HuH-7 (cell line): ENCODE results near the gene MEF2A.
"Not testable (repeated sequence)": the region's sequence is repeated elsewhere in the genome, so short reads cannot be mapped to it uniquely, and the experiment has no call there.

Source experiments
- DNase-seq: peaks from one replicate; pipeline ENCODE4 v3.0.0; 2011; ENCODE audit warnings: low spot score

Gene MEF2A

DNA sequence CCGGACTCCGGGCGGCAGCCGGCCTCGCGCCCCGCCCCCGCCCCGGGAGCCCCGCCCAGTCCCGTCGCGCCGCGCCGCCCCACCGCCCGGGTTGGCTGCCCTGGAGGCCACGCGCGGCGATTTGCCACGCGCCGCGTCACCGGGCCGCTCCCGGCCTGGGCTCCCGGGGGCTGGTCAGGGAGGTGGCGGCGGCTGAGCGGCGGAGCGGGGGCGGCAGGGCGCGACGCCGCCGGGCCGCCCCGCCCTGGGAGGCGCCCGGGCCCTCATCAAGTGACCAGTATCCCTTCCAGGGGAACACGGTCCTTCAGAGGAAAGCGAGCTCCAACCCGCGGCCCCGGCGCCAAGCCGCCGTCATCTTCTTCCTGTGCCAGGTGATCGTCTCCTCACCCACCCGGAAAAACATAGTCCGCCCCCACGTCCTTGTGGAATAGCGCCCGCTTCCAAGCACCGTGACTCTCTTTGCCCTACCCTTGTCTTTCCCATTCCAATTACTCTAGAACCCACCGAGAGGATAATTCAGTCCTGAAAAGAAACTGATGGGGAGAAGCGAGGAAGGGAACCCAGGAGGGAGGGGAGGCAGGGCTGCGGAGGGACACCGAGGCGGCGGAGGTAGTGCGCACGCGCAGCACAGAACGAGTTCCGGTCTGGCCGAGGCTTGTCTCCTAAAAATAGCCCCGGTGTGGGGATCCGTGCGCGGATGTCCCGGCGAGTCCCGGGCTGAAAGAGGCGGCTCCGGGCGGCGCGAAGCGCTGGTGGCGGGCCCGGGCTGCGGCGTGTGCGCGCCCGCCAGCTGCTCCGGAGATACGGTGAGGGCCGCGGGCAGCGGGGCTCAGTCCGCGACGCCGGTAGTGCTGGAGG is at the start of gene MEF2A:
Gene MEF2A, plus strand, starts transcription at position 686 of the 858 bp plus-strand sequence. CDS start 67,136 bp downstream, outside the sequence.
- DNase-seq: peak; percentile 97

DNA sequence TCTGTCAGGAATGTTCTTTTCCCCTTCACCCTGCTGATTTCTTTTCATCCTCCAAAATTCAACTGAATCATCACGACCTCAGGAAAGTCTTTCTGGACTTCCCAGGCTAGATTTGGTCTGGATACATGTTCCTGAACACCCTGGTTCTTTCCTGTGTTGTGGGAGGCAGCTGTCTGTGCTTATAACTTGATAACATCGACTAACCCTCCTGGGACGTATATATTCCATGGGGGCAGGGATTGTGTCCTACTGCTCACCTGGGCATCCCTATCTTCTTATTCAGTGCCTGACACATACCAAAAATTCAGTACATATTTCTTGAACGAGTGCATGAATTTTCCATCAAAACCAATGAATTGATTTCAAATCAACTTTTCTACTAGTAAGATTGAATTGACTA is 47.6 kb upstream of the MEF2A start:
- DNase-seq: no peak

DNA sequence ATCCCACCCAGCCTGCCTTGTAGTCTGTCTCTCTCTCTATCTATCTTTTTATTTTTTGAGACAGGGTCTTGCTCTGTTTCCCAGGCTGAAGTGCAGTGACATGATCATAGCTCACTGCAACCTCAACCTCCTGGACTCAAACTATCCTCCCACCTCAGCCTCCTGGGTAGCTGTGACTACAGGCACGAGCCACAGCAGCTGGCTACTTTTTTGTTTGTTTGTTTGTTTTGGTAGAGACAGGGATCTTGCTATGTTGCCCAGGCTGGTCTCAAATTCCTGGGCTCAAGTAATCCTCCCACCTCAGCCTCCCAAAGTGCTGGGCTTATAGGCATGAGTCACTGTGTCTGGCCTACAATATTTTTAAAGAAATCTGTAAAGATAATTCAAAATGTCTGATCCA is 46.4 kb upstream of the MEF2A start:
- DNase-seq: not testable (repeated sequence)

DNA sequence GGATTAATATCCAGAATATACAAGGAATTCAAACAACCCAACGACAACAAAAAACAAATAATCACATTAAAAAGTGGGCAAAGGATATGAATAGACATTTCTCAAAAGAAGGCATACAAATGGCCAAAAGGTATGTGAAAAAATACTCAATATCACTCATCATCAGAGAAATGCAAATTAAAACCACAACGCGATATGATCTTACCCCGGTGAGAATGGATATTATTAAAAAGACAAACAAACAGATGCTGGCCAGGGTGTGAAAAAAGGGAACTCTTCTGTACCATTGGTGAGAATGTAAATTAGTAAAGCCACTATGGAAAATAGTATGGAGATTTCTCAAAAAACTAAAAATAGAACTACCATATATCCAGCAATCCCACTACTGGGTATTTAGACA is 43.5 kb upstream of the MEF2A start:
- DNase-seq: no peak

DNA sequence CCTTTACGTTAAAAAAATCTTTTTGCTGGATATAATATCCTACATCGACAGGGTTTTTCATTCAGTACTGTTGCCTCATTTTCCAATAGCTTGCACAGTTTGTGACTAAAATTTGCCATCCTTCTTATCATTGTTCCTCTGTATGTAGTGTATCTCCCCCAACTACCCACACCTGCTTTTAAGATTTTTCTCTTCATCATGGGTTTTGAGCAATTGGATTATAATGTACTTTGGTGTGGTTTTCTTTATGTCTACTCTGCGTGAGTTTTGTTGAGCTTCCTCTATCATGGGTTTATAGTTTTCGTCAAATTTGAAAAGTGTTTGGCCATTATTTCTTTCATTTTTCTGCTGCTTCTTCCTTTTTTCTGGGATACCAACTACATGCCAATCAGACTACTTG is 39.6 kb upstream of the MEF2A start:
- no peak for DNase-seq

DNA sequence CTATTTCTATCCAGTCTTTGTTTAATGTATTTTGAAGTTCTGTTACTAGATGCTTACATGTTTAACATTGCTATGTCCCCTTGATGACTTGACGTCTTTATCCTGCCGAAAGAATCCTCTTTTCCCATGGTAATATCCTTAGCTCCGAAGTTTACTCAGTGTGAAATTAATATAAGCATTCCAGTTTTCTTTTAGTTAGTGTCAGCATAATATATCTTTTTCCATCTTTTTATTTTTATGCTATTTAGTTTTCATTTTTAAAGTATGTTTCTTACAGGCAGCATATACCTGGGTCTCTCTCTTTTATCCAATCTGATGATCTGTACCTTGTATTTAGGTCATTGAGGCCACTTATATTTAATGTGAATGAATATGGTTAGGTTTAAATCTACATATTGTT is 39.1 kb upstream of the MEF2A start:
- no peak for DNase-seq

DNA sequence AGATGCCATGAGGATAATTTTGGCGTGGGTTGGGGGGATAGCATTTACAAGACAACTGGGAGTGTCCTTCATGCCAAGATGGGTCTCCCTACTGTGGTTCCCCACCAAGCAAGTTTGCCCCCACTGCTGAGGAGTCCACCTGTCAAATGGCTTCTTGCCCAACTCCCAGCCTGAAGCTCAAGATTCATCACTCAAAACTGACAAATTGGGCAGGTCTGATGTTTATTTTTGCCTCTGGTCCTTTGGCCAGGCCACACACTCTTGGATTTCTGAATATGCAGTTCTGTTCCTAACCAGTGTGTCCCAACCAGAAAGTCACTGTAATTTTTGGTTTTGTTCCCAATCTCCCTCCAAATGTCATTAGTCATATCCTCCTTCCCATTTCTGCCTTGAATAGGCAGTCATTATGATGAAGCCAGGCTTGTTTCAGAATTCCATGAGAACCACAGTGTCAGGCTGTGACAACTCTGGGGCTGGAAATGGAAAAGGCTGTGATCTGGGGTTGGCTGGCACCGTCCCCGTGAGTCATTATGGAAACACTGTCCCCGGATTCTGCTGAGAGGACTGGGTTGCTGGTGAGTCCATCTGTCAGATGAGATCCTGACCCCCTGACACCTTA is 29.3 kb upstream of the MEF2A start:
- DNase-seq: no peak

DNA sequence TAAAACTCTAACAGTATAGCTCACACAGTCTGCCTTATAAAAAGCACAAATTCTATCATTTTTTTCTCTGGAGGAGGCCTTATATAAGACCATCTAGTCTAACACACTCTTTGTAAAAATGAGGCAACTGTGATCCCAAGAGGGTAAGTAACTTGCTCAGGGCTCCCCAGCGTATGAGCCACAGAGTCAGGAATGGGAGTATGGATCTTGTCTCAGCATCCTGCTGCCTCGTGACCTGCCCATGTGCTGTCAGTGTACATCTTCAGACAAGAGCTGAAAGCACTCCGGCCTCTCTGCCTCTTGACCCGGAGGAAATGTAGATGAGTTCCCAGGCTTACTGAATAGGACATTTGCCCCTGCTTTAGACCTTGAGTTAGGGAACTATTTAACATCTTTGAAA is 28.4 kb upstream of the MEF2A start:
- DNase-seq: no peak

DNA sequence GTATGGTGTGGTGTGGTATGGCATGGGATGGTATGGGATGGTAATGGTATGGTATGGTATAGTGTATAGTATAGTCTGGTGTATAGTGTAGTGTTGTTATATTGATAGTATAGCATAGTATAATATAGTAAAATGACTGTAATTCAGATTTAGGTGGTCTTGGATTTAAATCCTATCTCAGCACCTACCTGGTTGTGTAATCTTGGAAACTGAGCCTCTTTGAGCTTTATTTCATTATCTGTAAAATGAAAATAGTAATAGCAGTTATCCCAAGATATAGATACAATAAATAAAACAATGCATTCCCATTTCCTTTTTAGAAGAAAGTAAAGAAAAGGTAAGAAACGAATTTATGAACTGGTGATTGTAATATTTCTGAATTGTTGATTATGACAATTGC is 27.5 kb upstream of the MEF2A start:
- DNase-seq: no peak

DNA sequence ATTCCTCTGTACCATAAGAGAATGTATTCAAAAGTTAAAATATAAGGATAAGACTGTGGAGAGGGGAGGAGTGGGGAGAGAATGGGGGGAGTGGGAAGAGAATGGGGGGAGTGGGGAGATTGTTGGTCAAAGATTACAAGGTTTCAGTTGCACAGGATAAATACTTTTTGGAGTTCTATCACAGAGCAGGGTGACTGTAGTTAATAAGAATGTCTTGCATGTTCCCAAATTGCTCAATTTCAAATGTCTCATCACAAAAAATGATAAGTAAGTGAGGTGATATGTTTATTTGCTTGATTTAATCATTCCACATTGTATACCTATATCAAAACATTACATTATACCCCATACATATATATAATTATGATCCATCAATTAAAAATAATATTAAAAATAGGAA is 23.0 kb upstream of the MEF2A start:
- no peak for DNase-seq

DNA sequence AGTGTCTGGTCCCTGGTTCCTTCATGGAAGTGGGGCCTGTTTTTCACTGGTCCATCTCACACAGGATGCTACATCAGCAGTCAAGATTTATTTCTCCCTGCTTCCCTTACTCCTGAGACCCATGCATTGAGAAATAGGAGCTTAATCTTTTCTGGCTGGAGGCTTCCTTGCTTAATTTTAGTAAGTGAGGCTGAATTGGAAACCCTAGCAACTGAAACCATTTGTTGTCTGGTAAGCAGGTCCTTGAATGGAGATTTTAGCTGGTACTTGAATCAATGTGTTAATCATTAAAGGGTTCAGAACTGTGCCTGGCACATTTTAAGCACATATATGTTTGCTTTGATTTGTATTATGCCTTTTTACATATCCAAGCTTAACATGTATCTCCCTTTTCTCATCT is 20.2 kb upstream of the MEF2A start:
- no peak for DNase-seq

DNA sequence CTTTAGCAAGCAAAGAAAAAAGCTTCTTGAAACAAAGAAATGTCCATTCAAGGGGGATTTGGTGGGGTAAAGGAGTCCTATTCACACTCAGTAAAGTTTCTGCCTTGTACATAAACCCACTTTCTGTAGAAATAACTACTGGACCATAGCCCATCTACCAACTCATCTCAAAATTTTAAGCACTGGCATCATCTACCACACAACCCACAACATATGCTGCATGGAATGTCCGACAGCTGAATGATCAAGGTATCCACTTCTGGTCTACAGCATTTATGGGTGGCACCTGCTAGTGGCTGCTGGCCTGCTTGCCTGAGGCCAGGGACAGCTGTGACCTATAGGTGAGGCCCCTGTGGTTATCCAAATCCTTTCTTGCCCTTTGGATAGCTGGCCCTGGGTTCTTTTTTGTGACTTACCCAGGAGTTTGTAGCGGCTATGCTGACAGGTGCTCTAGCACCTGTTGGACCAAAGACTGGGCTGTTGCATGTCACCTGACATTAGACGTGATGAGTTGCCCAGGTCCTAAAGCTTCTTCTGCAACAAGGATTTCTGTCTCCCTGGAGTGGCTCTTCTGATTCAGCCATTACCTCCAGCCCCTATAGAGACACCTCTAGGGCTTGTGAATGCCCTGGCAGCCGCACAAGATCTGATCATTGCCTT is 19.2 kb upstream of the MEF2A start:
- no peak for DNase-seq

DNA sequence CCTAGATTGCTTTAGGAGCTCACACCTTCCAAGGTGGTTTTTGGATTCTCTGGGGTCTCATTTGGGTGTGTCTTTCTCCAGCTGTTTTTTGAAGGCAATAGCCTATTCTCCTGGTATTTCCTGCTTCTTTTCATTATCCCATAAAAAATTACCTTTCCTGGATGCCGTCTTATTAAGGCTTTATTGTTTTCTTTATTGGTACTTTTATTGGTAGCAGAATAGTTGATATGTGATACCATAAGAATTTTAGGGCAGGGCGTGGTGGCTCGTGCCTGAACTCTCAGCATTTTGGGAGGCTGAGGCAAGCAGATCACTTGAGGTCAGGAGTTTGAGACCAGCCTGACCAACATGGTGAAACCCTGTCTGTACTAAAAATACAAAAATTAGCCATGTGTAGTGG is 18.3 kb upstream of the MEF2A start:
- DNase-seq: no peak

DNA sequence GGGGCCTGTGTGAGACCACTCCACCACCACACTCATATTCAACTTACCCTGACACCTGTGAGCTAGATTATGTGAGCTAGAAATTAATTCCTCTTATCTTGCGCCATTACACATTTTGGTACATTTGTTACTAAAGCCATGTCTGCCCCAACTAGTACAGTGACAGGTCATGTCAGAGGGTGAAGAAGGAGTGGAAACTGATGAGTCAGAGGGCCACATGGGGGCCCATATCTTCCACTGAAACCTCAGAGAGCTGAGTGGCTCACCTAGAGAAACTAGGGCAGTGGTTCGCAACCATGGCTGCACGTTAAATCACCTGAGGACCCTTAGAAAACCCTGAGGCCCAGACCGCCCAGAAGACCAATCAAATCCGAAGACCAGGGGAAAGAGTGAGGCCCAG is 15.7 kb upstream of the MEF2A start:
- DNase-seq: no peak

DNA sequence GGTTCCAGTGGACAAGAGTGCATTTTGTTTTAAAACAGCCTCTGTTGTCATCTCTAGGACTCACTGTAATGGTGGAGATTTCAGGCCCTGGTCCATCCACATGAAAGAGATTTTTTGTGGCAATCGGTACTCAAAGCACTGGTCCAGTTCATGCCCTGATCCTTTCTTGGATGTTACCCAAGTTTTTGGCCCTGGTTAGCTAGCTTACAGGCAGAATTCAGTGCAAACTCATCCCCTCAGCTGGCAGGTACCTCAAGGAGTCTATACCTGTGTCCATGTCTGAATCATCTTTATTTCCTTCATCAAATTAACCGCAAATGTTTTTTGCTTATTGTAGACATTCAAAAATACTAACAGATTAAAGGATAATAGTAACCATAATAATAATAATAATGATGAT is 13.7 kb upstream of the MEF2A start:
- no peak for DNase-seq

DNA sequence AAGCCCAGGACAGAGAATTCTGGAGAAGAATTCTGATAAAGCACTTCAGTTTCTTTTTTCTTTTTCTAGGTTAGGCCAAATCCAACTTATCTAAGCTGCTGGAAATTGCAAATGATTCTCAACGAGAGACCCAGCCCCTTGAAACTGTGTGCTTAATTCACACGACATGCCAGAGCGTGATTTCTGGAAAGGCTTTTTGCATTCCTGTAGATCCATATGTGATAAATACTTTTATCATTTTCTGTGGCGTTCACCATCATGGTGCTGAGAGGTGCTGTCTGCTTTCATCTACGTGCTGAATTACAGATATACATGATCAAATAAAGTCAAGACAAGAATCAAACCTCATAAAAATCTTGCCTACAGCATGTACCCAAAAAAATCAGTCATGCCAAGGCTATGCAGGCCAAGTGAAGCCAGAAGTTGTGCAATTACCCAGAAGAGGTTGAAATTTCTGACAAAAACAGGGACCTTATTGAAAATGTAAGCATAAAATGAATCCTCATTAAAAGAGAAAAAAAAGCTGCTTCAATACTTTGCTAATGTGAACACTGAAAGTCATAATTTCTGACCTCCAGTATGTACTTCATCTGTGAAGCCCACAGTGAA is 10.8 kb upstream of the MEF2A start:
- DNase-seq: no peak

DNA sequence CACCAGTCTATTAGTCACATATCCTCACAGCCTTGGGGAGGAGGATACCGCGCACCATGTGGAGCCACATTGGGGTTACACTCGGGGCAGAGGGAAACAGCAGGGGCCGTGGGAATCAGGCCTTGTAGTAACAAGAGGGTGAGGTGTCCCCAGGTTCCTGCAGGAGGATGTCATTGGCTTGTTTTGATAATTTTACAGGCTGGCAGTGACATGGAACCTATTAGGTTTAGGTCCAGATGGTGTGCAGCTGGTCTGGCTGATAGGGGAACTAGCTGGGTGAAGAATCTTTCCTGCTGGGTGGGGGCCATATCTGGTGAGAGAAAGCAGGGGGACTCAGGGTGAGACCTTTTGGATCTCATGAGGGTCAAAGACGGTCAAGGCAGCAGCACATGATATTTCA is 9.8 kb upstream of the MEF2A start:
- DNase-seq: no peak

DNA sequence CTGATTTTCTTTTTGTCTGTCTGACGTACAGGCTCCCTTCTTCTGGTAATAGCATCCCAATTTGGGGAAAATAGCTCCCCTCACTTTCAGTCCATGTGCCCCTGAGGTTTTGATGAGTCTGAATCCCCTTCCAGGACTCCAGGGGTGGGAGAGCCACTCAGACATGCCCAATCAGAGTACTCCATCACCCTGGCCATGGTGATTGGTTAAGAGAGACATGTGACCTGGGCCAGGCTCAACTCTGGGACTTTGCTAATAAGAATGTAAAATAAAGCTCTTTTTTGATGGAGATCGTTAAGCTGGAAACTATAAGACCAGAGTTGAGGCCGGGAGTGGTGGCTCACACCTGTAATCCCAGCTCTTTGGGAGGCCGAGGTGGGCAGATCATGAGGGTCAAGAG is 9.2 kb upstream of the MEF2A start:
- DNase-seq: no peak

DNA sequence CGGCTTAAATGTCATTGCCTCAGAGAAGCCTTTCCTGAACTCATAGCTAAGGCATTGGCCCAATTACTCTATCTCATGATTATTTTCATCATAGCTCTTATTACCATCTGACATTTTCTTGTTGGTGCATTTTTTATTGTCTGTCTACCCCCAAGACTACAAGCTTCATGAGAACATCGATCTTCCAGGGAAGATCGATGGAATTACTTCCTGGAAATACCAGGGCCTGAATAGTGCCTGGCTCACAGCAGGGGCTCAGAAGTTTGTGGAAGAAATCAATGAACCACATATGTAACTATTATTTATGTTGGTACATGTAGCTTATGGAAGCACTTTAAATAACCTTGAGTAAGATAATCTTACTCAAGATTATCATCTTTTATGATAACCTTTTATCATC is 7.7 kb upstream of the MEF2A start:
- no peak for DNase-seq

DNA sequence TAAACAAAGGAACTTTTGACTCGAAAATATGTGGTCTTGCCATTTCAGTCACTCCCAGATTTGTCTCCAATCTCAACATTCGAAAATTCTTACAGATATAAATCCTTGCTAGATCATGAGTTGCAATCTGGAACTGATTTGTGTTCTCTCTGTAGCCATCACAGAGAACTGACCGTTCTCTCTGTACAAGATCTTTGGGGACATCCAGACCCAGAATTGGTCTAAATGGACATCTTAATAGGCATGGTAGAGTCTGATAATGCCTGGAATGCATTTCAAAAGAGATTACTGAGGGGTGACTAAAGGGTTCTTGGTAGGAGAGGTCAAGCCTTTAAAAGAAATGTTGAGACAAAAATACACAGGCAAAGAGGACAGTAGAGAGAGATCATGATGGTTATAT is 7.2 kb upstream of the MEF2A start:
- DNase-seq: no peak

DNA sequence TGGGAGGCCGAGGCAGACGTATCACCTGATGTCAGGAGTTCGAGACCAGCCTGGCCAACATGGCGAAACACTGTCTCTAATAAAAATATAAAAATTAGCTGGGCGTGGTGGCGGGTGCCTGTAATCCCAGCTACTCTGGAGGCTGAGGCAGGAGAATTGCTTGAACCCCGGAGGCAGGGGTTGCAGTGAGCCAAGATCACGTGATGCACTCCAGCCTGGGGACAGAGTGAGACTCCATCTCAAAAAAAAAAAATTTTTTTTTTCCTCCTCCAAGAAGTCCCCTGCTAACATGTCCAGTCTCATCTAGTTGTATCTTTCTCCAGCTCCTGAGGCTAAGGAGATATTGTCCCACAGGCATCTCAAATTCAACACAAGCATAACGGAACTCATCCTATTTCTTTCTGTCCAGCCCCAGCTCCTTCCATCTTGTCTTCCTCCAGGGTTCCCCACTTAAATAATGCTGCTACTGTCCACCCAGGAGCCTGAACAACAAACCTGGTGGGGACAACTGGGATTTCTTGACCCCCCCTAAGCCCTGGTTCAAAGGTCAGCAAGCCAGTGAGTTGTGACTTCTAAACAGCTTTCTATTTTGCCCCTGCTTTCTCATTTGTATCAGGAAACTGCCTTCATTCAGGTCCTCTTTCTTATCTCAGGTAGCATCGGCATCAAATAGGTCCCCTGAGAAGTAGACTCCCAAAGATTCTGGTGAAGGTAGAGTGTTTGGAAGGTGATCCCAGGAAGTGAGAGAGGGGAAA is 4.1 kb upstream of the MEF2A start:
- DNase-seq: no peak

DNA sequence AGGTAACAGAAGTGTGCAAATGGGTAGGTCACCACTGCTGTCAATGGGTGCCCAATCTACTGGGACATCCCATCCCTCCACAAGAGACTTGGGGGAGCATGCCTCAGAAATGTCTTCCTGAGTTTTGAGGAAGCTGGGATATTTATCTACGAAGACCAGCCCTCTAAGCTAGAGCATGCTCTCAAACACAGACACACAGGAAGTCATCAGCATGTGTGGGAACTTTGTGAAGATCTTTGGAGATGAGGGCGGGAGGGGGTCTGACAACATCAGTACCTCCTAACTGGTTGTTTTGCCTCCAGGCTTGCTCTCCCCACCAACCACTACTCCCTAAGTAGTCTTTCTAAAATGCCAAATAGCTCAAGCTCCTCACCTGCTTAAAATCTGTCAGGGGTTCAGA is 3.5 kb upstream of the MEF2A start:
- DNase-seq: no peak
